ENCODE results near the gene SP5. TPM values are rescaled to one million over a fixed set of nuclear protein-coding genes. Genes with fewer than 3 reads are reported as not detected.
A peak's percentile ranks its signal among the peaks of the same experiment; 100 is the strongest.

Gene SP5
- total RNA-seq, 2 experiments from 2014 or later = not detected

DNA sequence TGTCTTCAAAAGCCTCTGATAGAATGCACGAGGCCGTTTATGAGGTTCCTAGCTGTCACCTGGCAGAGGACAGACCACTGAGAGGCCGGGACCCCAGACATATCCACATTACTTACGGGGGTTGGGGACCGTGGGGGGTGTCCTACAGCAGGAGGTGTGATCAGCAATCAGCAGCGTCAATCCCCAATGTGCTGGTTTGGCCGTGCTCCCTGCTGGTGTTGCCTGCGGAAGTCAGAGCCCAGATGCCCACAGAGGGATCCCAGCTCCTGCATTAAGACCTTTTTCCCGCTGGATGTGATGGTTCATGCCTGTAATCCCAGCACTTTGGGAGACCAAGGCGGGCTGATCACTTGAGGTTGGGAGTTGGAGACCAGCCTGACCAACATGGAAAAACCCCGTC is 20.8 kb upstream of the SP5 start:
- peaks cover 2% of the 10 kb centered on the region for H3K27me3 Mint-ChIP-seq
- H3K27ac Mint-ChIP-seq = no peak overlapping the region
- no peaks in the 10 kb centered on the region for H3K36me3 Mint-ChIP-seq (ENCODE audit: low read depth)
- no peaks in the 10 kb centered on the region for H3K9me3 Mint-ChIP-seq
- H3K4me3 Mint-ChIP-seq = no peak overlapping the region
- no peak for DNase-seq
- POLR2A ChIA-PET = no interaction called here
- CTCF ChIA-PET = no interaction called here
- no peaks in the 10 kb centered on the region for H3K4me1 Mint-ChIP-seq

DNA sequence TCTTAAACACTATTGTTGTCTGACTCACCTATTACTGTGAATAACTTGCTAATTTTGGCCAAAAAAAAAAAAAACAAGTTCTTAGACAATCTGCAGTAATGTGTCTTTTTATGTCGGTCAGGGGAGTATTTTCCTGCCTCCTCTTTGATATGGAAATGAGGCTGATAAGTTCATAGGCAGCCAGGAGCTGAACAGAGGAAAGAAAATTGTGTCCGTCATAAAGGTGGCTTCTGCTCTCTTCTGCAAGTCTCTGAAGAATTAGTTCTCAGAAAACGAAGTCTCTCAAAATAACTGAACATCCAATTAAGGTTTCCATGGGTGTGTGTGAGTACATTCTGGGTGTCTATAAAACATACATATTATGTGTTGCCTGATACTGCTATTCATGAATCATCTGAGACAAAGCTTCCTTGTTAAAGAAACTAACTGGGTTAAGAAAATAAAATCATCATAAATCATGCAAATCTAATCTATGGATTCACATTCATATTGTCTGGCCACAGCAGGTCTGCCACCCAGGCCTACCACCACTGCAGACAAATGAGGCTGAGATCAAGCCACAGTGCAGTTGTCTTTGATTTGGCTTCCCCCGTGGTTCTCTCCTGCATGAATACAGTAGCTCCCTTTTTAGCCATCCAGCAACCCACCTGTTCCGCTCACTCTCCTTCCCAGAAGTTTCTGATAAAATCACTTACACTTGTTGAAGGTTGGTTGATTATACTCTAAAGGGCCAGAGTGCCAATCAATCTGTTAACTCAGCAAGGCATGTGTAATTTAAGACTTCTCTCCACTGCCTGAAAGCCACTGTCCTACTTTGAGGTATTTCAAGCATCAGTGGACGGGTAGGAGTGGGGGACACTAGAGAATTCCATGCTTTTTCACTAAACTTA is 19.4 kb upstream of the SP5 start:
- ChIA-PET POLR2A (no interaction called here), CTCF (interaction anchor here (0.6 kb wide), 3 partner anchors 8 to 501 kb away, joined by 4 to 5 read pairs (median 4); no protein-coding TSS in a partner anchor)
- no peak overlapping the region for H3K4me3 Mint-ChIP-seq
- no peaks in the 10 kb centered on the region for H3K4me1 Mint-ChIP-seq
- no peak for DNase-seq
- H3K9me3 Mint-ChIP-seq = no peaks in the 10 kb centered on the region
- no peaks in the 10 kb centered on the region for H3K36me3 Mint-ChIP-seq (ENCODE audit: low read depth)
- peaks cover 6% of the 10 kb centered on the region for H3K27me3 Mint-ChIP-seq
- H3K27ac Mint-ChIP-seq = no peak overlapping the region

DNA sequence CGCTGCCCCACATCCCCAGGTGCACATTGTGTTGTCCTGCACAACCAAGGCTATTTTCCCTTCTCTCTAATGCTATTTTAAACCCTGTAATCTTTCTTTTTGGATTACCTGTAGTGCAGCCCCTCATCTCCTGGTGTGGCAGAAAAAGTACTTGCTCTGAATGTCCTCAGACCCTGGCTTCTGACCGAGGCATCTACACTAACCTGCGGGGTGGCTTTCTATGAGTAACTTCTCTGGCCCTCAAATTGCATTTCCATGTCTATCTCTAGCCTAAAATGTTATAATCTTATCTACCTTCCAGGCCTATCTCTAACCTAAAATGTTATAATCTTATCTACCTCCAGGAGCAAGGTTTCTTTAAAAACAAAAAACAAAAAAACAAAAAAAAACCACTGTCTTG is 18.2 kb upstream of the SP5 start:
- H3K27me3 Mint-ChIP-seq = peaks cover 8% of the 10 kb centered on the region
- H3K4me1 Mint-ChIP-seq = no peaks in the 10 kb centered on the region
- CTCF ChIA-PET = no interaction called here
- POLR2A ChIA-PET = no interaction called here
- no peaks in the 10 kb centered on the region for H3K9me3 Mint-ChIP-seq
- no peak for DNase-seq
- no peak overlapping the region for H3K27ac Mint-ChIP-seq
- H3K4me3 Mint-ChIP-seq = no peak overlapping the region
- no peaks in the 10 kb centered on the region for H3K36me3 Mint-ChIP-seq (ENCODE audit: low read depth)

DNA sequence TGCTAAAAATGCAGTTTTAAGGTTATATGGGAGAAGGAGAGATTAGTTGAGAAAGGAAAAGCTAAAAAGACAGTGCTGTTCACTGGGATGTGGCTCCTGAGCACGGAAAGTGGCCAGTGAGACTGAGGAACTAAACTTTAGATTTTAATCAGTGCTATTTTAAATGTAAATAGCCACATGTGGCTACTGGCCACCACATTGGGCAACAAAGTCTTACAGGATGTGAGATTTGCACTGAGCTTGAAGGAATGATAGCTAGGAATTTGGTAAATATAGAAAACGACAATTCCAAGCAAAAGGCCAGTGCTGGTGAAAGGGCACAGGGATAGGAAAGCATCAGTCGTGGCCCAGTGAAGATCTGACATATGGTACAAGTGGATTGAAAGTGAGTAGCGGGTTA is 14.1 kb upstream of the SP5 start:
- no peak for DNase-seq
- H3K36me3 Mint-ChIP-seq (ENCODE audit: low read depth) = no peaks in the 10 kb centered on the region
- ChIA-PET CTCF (no interaction called here), POLR2A (no interaction called here)
- no peak overlapping the region for H3K4me3 Mint-ChIP-seq
- H3K9me3 Mint-ChIP-seq = no peaks in the 10 kb centered on the region
- H3K4me1 Mint-ChIP-seq = no peaks in the 10 kb centered on the region
- H3K27ac Mint-ChIP-seq = no peak overlapping the region
- peaks cover 19% of the 10 kb centered on the region for H3K27me3 Mint-ChIP-seq

DNA sequence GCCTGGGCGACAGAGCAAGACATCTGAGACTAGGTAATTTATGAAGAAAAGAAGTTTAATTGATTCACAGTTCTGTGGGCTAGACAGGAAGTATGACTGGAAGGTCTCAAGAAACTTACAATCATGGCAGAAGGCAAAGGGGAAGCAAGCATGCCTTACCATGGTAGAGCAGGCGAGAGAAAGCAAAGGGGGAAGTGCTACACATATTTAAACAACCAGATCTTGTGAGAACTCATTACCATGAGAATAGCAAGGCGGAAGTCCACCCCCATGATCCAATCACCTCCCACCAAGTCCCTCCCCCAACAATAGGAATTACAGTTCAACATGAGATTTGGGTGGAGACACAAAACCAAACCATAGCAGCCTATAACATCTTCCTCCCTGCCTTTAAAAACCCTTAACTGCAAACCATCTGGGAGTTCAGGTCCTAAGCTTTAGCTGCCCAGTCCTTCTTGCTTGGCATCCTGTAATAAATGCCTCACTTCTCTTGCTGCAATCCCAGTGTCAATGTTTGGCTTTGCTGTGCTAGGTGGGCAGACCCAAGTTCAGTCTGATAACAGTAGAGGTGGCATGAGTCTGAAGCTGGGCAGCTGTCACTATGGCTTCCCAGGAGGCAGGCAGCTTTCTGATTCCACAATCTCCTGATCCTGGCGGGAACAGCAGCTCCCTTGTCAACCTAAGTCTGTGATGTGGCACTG is 11.2 kb upstream of the SP5 start:
- Mint-ChIP-seq H3K27ac (no peak overlapping the region), H3K4me1 (no peaks in the 10 kb centered on the region), H3K36me3 (ENCODE audit: low read depth) (no peaks in the 10 kb centered on the region), H3K9me3 (no peaks in the 10 kb centered on the region), H3K27me3 (peaks cover 33% of the 10 kb centered on the region), H3K4me3 (no peak overlapping the region)
- DNase-seq = no peak
- POLR2A ChIA-PET = interaction anchor here (0.6 kb wide), 1 partner anchor 240 kb away, joined by 3 read pairs; no protein-coding TSS in a partner anchor
- CTCF ChIA-PET = interaction anchor here (0.7 kb wide), 2 partner anchors 8 to 27 kb away, joined by 4 read pairs; no protein-coding TSS in a partner anchor

DNA sequence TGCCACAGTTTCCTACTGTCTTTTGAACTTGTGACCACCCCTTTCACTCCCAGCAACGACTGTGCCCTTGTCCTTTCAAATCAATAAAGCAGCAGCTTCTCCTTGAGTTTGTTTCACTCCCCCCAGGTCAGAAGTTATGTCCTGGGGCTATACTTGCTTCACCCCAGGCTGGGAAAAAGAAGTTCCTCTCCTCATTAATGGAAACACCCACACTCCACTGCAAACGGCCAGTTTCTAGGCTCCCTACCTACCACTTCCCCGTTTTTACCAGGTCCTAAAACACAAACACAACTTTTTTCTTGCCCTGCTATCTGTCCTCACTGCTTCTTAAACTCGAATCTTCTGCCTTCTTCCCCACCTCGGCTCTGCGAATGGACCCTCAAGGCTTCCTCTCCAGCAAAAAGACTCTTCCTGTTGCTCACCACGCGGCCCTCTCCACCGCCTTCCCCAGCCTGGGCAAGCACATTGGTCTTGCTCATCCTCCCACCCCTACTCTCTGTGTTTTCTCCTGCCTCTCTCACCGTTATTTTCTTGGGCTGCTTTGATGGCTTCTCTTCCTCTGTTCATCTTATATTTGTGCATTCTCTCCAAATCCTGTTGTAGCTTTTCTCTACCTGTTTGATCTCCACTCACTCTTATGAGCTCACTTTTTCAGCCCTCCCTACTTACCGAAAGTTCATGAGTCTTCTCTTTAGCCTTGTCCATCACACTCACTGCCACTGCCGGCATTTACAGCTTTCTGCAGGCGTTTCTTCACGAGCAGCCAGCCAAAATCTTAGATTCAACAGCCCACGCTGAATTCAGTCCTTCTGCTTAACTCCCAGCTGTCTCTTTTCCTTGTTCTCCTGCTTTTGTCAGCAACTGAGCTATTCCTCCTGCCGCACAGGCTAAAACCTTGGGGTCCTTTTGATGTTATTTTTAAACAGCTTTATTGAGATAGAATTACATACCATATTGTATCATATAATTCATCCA is 7.0 kb upstream of the SP5 start:
- Mint-ChIP-seq H3K36me3 (ENCODE audit: low read depth) (peaks cover 3% of the 10 kb centered on the region), H3K27ac (no peak overlapping the region), H3K9me3 (peaks cover 2% of the 10 kb centered on the region), H3K4me3 (no peak overlapping the region), H3K4me1 (peaks cover 10% of the 10 kb centered on the region), H3K27me3 (peaks cover 63% of the 10 kb centered on the region)
- no peak for DNase-seq
- CTCF ChIA-PET = no interaction called here
- POLR2A ChIA-PET = no interaction called here

DNA sequence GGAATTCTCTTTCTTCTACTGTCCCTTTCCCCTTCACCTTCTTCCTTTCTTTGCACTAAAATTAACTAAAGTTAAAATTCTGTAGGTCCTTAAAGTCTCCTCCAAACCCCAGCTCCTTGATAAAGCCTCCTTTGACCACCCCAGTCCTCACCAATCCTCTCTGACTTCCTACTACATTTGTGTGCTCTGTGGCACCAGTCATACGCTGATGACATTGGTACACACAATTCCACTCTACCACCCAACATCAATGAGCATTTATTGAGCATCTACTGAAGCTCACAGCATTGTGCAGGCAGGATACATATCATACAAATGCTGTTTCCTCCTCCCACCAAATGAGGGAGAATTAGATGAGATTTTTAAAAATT is 4.5 kb upstream of the SP5 start:
- CTCF ChIA-PET = interaction anchor here (0.6 to 1.7 kb wide), 2 partner anchors 110 to 1724 kb away, joined by 3 to 6 read pairs; no protein-coding TSS in a partner anchor
- DNase-seq = no peak

DNA sequence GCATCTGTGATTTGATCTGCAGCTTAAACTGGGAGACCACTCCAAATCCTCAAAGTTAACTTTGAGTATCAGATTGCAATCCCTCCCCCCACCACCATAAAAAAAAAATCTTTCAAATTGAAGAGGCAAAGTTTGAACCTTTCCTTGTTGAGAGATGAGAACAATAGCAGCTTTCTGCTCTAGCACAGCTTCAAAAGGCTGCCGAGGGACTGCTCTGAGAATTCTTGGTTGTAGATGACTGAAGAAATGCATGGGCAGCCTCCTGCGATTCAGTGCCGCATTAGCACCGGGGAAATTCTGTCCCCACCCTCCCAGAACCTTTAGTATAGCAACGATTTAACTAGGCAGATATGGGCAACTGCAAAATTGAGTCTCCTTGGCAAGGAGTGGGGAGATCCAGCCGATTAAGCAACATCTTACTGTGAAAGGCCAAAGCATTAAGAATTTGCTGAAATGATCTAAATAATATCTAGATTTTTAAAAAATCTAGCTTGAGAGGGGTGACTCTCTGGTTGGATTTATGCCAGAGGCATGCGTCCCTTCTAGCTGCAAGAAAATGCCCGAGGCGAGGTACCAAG is 3.9 kb upstream of the SP5 start:
- Mint-ChIP-seq H3K27ac (no peak overlapping the region), H3K27me3 (peaks cover 73% of the 10 kb centered on the region), H3K36me3 (ENCODE audit: low read depth) (peaks cover 3% of the 10 kb centered on the region), H3K4me3 (no peak overlapping the region), H3K9me3 (peaks cover 2% of the 10 kb centered on the region), H3K4me1 (peaks cover 24% of the 10 kb centered on the region)
- DNase-seq = no peak
- CTCF ChIA-PET = interaction anchor here (0.5 to 1.7 kb wide), 5 partner anchors 9 to 1723 kb away, joined by 3 to 6 read pairs (median 5); no protein-coding TSS in a partner anchor
- POLR2A ChIA-PET = interaction anchor here (0.7 kb wide), 1 partner anchor 60 kb away, joined by 4 read pairs; no protein-coding TSS in a partner anchor

More for the DNA sequence above, 4.5 kb upstream of the SP5 start:
- H3K4me1 Mint-ChIP-seq = peaks cover 22% of the 10 kb centered on the region
- peaks cover 2% of the 10 kb centered on the region for H3K9me3 Mint-ChIP-seq
- no peak overlapping the region for H3K27ac Mint-ChIP-seq
- H3K27me3 Mint-ChIP-seq = peaks cover 70% of the 10 kb centered on the region
- peaks cover 3% of the 10 kb centered on the region for H3K36me3 Mint-ChIP-seq (ENCODE audit: low read depth)
- H3K4me3 Mint-ChIP-seq = no peak overlapping the region
- POLR2A ChIA-PET = no interaction called here

DNA sequence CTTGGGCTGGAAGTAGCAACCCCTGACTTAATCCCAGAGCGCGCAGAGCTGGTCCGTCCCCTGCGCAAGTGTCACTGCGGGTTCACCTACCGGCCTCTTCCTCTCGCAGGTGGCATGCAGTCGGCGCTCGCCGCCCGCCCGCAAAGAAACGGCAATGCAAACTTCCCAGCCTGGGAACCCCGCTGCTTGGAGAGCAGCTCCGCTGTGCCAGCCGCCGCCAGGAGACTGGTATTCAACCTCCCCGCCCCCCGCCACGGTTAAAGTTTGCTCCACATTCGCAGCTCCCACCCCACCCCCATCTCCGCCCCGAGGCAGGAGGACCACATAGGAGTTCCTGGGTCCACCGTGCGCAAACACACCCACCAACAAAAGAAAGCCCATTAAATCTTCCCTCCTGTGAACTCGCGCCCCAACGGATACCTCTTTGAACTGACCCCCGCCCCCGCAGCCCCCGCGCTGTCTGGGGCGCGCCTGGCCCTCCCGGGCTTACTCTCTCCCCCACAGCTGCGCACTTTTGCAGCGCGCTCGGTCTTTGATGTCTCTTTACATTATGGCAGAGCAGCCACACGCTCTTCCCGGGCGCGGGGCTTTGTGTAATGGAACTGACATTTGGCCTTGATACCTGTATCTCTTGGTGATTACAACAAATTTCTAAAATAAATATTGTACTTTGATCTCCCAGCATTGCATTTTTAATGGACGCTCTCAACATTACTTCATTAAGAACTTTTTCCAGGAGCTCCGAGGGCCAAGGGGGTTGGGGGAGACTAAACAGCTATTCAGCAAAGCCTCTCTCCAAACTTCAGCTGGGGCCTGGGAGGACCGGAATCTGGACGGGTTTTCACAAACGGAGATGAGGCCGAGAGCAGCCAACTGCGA is 3.1 kb upstream of the SP5 start:
- ChIA-PET CTCF (interaction anchor here (0.5 to 1.7 kb wide), 9 partner anchors 9 to 569 kb away, joined by 3 to 6 read pairs (median 4); partner anchors contain the start of gene GAD1), POLR2A (interaction anchor here (0.7 kb wide), 1 partner anchor 59 kb away, joined by 4 read pairs; no protein-coding TSS in a partner anchor)
- H3K9me3 Mint-ChIP-seq = peaks cover 2% of the 10 kb centered on the region
- H3K36me3 Mint-ChIP-seq (ENCODE audit: low read depth) = peaks cover 3% of the 10 kb centered on the region
- no peak overlapping the region for H3K27ac Mint-ChIP-seq
- DNase-seq = no peak
- H3K27me3 Mint-ChIP-seq = peaks cover 77% of the 10 kb centered on the region
- H3K4me3 Mint-ChIP-seq = peak overlapping the region; percentile 23
- H3K4me1 Mint-ChIP-seq = peaks cover 26% of the 10 kb centered on the region

DNA sequence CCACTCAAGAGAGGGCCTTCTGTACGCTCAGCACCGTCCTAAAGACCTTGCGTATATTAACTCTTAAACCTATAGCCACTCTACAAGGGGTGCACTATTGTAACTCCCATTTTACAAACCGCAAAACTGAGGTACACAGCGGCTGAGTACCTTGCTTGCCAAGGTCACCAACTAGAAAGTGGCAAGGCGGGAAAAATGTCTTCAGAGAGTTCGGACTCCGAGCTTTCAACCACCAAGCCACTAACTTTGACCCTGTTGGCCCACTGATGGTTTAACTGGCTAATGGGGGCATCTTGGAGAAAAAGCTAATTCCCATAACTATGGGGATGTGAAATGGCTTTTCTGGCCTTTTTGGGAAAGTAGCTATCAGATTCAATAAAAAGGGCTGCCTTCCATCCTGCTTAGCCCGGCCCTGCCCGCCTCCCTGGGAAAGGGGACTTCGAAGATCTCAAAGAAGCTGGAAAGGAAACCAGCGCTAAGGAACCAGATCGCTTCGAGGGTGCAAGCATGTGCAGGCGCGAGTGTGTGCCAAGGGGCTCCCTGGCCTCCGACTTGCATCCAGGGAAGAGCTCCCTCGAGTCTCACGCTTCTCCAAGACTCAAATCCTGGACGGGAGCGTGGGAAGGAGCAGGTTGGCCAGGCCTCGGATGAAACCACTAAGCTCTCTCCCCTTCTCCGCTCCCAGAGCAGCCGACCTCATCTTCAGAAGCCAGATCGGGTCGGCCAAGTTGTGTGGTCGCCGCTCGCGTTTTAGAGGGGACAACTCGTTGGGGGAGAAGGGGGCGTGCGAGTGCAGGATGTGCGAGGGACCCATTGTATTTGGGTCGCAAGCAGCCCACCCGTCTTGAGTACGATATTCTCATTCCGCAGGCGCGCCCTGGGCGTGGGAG is 2.2 kb upstream of the SP5 start:
- Mint-ChIP-seq H3K27ac (no peak overlapping the region), H3K4me3 (peak overlapping the region; percentile 29), H3K36me3 (ENCODE audit: low read depth) (peaks cover 3% of the 10 kb centered on the region), H3K9me3 (peaks cover 2% of the 10 kb centered on the region), H3K4me1 (peaks cover 31% of the 10 kb centered on the region), H3K27me3 (peaks cover 81% of the 10 kb centered on the region)
- CTCF ChIA-PET = interaction anchor here (0.9 to 1.5 kb wide), 4 partner anchors 103 to 223 kb away, joined by 3 to 4 read pairs (median 4); partner anchors contain the start of gene GAD1
- no peak for DNase-seq
- POLR2A ChIA-PET = no interaction called here

Data from activated CD4-positive, alpha-beta T cell treated with anti-CD3 and anti-CD28 coated beads, Interleukin-2, amount 10 ng/mL, durations not matched to agents 7 days and 5 days (primary cell).